Stimulated activated CD4-positive, alpha-beta T cell treated with anti-CD3 and anti-CD28 coated beads, Interleukin-12 subunit alpha, Interleukin-12 subunit beta, amount 100 ng/mL, for 48 hours (primary cell): ENCODE results near the gene RSPO3.

Source experiments
- DNase-seq, 3 donors: peaks; one replicate each; pipeline ENCODE4 v3.0.0-alpha.2; 2020; ENCODE audit warnings: low read depth in 2 of 3, low spot score in 1 of 3

RSPO3 gene

GRCh38 chr6:127154509-127154908 lies 36.0 kb downstream of the RSPO3 start:
- no peak for DNase-seq

GRCh38 chr6:127160484-127160883 lies 42.0 kb downstream of the RSPO3 start:
- DNase-seq: no peak

GRCh38 chr6:127162836-127163235 lies 44.4 kb downstream of the RSPO3 start:
- no peak for DNase-seq

DNA sequence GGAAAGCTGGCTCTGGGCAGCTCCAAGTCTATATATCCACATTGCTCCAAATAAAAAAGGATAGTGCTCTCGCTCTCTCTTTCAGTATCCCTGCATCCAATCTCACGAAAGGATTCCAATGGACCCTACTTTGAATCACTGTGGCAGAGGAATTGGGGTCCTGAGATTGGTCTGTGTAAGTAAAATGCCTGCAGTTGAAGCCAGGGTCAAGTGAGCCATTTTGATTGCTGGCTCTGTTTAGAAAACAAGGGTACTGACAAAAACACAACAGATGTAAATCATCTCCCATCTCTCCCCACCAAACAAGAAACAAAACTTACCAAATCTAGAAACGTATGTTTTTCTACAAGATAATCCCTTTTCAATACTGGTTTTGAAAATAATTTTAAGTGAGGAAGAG lies 45.6 kb downstream of the RSPO3 start:
- no peak for DNase-seq

DNA sequence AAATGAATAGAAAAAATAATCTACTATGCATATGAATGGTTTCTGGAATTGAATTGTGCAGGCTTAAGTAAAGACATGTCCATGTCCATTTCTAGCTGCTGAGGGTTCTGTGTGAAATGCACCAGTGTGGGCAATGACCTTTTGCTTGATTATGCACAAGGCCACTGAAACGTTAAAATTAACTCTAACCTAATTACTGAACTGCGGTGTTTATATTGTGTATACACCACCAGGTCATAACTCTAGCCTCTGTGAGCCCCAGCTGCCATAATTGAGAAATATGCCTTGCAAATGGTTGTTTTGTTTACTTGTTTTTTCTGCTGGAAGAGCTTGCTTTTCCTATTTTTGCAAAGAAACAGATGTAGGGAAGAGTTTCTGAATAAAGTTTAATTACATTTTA lies 46.1 kb downstream of the RSPO3 start:
- DNase-seq: no peak

DNA sequence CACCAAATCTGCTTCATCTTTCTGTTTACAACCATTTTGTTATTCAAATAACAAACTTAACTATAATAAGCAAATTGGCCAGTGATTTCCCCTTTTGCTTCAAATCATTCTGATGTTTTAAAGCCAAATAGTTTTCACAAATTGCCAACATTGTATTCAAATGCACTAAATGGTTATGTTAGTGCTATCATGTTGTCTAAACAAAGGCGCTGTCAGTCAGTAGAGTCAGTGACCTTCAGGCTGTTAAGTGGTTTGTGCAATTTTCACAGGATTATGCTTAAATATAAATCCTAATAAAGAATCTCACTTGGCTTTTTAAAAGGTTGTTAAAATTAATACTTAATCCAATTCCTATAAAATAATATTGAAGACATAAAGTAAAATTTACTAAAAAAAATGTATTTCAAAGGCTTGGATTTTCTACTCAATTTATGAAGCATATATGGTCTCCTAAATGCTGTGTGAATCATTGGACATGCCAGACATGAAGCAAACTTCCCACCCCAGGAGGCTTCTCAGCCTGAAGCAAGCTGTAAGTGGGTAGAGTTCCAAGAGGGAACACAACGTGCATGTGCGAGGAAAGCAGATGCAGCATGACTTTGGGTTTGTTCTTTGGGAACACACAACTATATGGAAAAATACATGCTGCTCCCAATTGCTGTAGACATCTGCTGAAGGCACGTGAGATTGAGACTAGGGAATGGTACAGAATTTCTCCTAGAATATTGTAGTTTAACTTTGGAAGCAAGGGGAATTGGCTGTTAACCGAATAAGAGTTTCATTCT lies 54.9 kb downstream of the RSPO3 start:
- DNase-seq: no peak

- DNase-seq: no peak
Observed at GRCh38 chr6:127176146-127176545, 57.7 kb downstream of the RSPO3 start.

DNA sequence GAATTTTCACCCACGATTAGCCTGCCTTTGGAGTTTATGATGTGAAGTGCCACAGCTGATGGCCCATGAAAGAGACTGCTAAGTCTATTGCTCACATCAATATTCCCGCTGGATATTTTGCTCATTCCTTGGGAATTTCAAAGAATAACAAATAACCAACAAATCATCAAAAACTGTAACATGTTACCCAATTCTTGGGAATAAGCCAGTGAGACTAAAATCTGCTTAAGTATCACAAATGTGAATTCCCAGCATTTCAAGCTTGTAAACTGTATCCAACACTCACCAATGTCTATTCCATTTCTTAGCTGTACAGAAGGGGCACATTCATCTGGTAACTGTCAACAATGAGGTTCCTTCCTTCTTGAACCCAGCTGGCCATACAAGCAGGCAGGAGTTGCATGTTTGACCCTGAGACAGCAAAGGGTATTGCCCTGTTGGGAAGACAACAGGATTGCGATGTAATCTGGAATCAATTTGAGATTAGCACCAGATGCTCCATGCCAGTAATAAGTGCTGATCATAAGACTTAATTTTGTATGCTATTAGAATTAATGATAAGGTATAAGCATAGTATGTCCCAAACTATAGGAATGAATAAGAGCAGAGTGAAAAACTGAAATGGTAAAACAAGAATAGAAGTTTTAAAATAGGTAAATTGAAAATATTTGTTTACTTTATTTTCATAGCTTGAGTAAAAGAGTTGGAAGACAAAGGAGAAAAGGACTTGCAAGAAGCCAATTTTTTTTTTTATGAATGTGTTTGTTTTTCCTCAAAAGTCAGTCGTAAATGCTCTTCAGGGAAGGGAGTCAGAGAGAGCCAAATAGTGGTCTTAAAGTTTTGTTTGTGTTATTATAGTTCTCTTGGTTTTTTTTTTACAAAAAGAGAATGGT lies 58.8 kb downstream of the RSPO3 start:
- DNase-seq: no peak

DNA sequence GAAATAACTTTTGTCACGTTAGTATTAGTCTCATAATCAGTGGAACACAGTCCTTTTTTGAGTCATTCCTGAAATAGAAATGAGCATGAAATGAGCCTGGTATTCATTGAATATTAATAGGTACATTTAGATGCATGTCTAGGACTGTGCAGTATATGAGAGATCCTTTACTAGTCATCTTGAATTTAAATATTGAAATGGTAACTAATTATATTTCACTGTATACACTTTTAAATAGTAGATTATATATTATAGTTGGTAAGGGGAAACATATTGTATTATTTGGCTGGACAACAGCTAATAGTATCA lies 59.4 kb downstream of the RSPO3 start:
- no peak for DNase-seq

DNA sequence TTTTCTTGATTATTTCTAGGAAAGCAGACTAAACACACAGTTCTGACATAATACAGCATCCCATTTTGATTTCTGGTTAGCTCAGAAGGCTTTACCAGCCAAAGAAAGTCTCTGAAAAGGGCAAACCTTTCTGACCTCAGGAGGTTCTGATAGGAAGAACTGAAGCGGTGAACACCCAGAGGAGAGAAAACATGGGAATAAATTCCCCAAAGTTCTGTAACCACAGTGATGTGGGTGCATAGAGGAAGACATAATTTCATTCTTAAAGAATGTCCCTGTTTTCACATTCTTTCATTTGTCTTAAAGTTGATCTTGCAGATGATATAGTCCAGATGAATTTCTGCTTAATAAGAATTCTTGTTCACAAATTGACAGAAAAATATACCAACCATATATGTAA lies 60.3 kb downstream of the RSPO3 start:
- no peak for DNase-seq

DNA sequence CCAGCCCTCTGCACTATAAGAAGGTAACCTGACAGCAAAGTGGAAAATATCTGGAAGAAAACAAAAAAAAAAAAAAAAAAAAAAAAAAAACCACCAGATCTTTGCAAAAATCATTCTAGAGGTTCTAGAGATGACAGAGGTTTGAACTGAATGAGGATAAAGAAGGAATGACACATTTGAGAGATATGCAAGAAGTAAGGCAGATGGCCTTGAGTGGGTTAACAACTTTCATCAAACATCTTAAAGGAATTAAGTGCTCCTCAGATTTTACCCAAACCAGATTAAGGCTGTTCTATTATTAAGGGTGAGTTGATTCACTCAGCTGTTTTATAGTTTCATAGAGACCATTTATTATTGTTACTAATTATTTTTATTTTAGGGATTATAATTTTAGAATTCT lies 62.0 kb downstream of the RSPO3 start:
- DNase-seq: no peak

DNA sequence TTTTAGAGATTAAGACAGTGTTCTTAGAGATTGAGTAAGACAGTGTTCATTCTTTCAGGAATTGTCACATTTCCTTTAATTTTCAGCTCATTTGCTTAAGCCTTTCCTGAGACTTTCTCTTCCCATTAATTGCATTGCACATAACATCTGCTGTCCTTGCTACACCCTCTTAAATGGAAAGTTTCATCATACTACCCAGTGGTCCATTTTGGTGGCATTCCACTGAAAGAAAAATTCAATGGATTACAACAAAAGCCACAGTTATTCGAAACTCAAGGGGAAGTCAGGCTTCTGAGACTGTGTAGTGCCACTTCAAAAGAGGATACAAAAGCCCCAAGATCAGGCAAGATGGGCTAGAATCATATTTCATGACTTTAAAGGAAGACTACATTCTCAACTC lies 64.0 kb downstream of the RSPO3 start:
- DNase-seq: no peak

DNA sequence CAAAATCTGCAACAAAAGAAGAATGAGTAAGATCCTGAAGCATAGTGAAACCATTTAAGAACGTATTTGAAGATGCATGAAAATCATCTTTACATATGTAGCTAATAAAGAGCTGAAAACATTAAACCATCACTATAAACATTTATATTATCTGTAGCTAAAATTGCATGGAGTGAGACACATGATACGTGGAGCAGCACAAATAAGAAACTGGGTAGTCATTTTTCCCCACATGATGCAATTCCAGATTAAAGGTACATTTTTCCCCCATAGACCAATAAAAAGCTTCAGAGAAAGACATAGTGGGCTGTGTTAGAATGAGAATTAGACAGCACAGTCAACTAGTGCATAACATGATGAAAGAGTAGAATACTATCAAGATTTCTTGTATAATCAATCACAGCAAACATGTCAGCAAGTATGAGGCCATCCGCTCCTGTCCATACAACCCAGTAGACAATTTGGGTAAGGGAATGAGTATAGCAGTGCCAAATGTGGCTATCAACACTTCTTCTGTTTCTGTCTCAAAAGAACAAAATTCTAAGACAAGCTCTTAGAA lies 67.0 kb downstream of the RSPO3 start:
- DNase-seq: no peak

DNA sequence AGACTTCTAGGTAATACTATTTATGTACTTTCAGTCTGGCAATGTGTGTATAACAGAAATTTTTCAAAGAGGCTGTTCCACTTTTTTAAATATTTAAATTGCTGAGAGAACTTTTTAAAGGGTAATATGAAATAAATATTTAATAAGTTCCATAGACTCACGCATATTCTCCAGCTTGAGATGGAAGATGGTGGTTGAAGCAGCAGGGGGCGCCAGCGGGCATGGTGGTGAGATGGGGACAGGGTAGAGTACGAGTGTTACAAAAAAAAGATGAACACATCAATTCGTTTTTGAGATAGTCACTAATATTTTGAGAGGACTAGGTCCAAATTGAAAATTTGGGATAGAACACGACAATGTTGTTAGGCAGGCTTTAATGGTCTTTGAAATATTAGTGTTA lies 68.4 kb downstream of the RSPO3 start:
- peak; percentile 53 to 72 (median 60) for DNase-seq

GRCh38 chr6:127188744-127189143 lies 70.3 kb downstream of the RSPO3 start:
- no peak for DNase-seq

- no peak for DNase-seq
Observed at GRCh38 chr6:127190552-127190951, 72.1 kb downstream of the RSPO3 start.

- no peak for DNase-seq
Observed at GRCh38 chr6:127191716-127192115, 73.2 kb downstream of the RSPO3 start.

DNA sequence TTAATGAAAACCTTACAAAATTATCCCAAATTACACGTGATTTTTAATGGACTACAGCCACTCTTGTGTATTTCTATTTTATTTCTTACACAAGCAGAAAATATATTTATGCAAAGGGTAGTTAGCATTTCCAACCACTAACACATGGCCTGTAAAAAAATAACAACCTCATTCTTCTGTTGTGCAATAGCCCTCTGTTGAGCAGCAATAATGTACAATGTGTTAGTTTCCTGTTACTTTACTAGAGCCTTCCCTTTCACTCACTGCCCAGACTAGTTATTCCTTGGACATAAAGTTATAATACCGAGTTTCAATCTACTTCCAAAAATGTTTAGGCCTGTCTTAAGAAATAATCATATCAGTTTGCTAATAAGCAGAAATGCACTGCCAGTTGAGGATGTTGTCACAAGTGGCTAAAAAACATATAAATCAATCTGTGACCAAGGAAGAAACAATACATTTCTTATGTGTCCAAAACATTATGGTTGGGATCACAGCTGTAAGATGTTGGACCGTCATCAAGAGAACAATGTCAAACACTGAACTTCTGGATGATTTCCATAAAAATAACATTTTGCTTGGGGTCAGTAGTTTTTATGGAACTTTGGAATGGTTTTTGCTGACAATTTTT lies 74.6 kb downstream of the RSPO3 start:
- no peak for DNase-seq

GRCh38 chr6:127195833-127196232 lies 77.4 kb downstream of the RSPO3 start:
- no peak for DNase-seq

- DNase-seq: no peak
Observed at GRCh38 chr6:127198549-127198948, 80.1 kb downstream of the RSPO3 start.

DNA sequence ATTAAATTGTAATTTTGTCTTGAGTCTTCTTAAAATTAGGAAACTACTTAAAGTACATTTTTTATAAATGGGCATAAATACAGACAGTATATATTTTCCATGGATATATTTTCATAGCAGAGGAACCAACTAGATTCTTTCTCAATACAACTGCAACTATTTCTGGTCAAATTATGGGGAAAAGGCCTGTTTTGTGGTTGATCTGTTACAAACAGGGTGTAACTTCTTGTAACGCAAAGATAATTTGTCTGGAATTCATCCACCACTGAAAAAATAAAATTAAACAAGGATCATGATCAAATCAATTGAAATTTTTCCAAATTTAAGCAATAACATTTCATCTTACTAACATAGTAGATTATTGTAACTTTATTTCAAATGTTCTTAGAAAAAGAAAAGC lies 81.0 kb downstream of the RSPO3 start:
- no peak for DNase-seq

GRCh38 chr6:127200114-127200513 lies 81.6 kb downstream of the RSPO3 start:
- DNase-seq: no peak
